AG08396 (cell line): ENCODE results near the gene GPR132.
"Not testable (repeated sequence)": the region's sequence is repeated elsewhere in the genome, so short reads cannot be mapped to it uniquely, and the experiment has no call there.

Experiments
- DNase-seq: peaks from one replicate; pipeline ENCODE4 v3.0.0; 2012; ENCODE audit warnings: low spot score, mixed read lengths

The GPR132 gene

GRCh38 chr14:105091054-105091516, 25.9 kb upstream of the GPR132 start:
- peak; percentile 8 for DNase-seq

DNA sequence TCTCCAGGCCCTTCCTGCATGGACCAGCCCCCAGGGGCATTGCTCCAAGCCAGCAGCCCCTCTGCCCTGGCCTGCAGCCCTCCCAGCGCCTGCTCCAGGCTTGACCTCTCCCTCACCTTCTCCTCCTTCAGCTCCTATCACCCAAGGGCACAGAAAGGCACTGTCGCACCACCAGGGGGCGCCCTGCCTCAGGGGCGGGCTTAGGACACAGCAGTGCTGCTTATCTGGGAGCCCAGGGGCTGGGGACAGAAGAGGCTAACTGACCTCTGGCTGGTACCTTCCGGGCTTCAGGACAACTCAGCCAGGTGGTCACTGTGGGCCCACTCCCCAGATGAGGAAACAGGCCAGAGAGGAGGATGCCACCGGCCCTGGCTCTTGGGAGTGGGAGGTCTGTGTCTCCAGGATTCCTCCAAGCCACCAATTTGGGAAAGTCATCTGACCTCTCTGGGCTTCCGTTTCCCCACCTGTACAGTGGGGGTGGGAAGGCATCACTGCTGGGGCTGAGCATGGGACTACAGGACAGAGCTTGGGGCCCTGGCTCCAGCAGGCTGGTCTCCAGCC, 25.3 kb upstream of the GPR132 start:
- DNase-seq: peak; percentile 85

- DNase-seq: peak; percentile 4
Observed at GRCh38 chr14:105089746-105090492, 24.7 kb upstream of the GPR132 start.

- peak; percentile 13 for DNase-seq
Observed at GRCh38 chr14:105088812-105089745, 23.8 kb upstream of the GPR132 start.

DNA sequence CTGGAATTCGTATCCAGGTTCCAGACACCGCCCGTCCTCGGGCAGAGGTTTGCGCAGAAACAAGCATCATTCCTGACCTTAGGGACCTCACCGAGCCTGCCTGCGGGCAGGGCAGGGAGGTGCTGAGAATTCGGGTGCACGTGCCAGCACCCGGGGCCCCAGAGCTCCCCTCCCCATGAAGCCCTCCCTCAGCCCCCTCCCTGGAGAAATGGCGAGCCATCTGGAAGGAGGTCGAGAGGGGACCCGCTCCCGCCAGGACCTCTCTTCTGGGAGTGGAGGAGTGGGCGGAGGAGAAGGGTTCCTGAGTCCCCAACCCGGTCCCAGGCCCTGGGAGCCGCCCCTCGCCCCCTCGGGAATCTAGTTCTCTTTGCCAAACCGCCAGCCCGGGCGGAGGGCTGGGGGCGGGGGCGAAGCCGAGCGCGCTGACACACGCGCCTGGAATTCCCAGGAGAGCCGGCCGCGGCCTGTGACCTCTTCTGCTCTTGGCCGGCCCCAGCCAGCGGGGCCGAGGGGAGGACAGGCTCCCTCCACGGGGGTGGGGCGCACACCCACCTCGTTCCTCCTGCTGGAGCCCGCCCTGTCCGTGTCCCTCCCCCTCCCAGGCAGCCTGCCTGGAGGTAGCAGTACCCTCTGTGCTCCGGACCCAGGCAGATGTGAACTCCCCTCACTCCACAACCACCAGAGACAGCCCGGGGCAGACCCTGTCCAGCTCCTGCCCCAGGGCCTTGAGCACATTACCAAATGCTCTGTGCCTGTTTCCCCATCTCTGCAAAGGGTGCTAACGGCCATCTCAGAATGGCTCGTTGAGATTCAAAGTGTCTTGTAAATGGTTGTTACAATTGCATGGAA, 23.0 kb upstream of the GPR132 start:
- DNase-seq: peak; percentile 90

- DNase-seq: peak; percentile 86
Observed at GRCh38 chr14:105087308-105087962, 22.2 kb upstream of the GPR132 start.

DNA sequence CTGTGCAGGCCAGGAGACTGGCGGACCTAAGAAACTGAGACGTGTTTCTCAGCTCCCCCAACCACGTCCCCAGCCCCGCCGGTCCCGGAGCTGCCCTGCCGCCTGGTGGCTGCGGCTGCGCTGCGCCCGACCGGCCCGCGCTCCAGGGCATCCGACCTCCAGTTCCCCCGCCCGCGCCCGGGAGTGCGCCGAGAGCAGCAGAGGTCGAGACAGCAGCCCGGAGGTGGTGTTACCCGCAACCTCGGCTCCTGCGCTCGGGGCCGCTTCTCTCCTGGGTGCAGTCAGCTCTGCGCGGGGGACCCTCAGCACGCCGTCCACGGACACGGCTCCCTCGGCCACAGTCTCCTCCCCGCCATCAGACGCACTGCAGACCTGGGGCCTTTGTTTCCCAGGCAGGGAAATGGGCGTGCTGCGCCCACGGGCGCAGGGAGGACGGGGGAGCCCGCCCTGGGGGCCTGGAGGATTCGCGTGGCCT, 21.6 kb upstream of the GPR132 start:
- peak; percentile 89 for DNase-seq

DNA sequence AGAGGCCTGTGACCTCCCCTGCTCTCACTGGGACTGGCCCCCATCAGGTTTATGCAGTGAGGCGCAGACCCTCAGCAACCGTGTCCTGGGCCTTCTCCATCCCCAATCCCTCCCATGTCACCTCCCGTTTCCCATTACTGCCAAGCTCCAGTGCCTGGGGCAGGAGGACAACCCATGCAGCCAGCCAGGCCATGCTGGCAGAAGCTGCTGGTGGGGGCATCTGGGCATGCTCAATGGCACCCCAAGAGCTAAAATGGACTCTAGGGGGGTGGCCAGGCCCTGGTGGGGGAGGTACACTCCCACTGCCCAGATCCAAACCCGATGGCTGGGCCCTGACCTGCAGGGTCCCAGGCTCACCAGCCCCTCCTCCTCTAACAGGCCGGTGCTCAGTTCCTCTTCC, 20.5 kb upstream of the GPR132 start:
- peak; percentile 2 for DNase-seq

DNA sequence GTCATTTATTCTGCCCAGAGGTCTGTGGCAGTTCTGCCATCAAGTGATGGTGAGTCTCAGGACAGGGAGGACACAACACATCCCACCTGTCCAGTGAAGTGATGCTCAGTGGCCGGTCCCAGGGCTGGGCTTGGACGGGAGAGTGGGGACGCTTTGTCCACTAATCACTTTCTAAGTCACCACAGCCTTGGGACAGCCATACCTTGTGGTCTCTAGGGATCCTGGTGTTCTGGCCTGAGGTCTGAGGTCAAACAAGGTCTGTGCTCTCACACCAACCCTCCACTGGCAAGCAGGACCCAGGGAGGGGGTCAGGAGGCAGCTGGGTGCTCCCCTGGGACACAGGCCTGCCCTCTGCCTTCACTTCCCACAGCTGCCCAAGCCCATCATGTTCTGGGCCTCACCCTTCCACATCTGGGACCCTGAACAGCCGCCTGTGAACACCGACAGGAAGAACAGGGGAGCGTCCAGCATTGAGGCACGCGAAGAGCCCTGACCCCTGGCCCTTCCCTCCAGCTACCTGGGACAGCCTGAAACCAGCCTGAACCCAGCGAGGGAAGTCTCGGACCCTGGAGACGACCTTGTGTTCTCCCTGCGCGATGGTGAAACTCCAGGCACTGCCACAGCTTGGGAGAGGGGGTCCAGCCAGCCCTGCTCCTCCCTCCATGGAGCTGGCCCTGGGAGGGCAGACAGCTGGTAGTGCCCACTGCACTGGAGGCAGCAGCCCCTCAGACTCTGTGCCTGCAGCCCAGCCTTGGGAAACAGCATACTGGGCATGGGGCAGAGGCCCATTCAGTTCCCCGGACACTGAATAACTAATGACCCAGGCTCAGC, 19.7 kb upstream of the GPR132 start:
- DNase-seq: peak; percentile 6

DNA sequence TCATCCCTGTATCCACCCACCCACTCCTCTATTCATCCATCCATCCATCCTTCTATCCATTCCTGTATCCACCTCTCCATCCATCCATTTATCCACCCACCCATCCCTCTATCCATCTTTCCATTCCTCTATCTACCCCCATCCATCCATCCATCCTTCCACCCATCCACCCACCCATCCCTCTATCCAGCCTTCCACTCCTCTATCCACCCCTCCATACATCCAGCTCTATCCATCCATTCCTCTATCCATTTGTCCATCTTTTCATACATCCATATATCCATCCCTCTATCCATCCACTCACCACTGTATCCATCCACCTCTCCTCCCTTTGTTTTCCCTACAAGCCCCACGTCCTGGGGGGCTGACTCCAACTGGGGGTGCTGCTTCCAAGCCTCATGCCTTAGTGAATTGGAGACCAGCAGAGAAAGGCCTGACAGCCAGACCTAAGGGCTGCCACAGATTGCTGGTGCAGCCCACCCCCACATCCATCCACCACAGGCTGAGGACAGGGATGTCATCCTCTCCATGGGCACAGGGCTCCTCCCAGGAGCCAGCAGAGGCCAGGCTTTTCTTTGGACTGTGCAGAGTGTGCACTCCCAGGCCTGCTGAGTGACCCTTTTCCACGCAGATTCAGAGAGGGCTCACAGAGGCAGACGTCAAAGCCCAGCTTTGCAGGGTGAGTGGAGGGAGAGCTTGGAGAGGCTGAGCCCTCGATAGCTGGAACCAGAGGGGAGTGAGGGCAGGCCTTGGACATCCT, 18.9 kb upstream of the GPR132 start:
- DNase-seq: no peak

GRCh38 chr14:105082703-105083102, 17.5 kb upstream of the GPR132 start:
- DNase-seq: no peak

GRCh38 chr14:105081473-105081872, 16.2 kb upstream of the GPR132 start:
- DNase-seq: not testable (repeated sequence)

- no peak for DNase-seq
Observed at GRCh38 chr14:105080161-105080560, 14.9 kb upstream of the GPR132 start.

DNA sequence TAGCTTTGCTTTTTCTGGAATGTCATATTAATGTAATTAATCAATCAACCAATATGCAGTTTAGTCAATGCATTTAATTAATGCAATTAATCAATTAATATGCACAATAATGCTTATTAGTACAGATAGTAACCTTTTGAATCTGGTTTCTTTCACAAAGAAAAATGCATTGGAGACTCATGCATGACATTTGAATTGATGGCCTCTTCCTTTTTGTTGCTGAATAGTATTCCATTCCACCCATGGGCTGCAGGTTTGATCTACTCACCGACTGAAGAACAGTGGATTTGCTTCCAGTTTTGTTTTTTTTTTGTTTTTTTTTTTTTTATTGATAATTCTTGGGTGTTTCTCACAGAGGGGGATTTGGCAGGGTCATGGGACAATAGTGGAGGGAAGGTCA, 13.1 kb upstream of the GPR132 start:
- no peak for DNase-seq

GRCh38 chr14:105077649-105077995, 12.4 kb upstream of the GPR132 start:
- no peak for DNase-seq

- no peak for DNase-seq
Observed at GRCh38 chr14:105076805-105077648, 11.8 kb upstream of the GPR132 start.

DNA sequence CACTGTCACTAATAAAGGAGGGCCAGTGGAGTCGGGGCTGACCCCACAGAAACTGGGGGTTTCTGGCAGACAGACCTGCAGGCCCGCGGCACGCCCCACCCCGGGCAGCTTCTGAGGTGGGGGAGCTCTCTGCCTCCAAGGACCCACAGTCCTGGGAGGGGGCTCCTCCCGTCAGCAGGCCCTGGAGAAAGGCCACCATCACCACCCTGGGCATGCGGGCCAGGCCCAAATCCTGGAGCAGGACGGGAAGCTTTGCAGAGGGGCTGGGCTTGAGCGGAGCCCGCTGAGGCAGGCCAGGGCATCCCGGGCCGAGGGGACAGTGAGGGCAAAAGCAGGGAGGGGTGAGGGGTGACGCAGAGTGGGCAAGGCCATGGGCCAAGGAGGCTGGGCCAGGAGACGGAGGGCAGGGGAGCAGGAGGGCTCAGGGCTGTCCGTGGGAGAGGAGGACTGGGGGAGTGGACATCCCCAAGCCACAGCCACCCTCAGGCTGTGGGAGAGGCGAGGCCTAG, 11.1 kb upstream of the GPR132 start:
- no peak for DNase-seq
